AG04449 (cell line): ENCODE measurements around the gene GABRB1.

Experiments used
- CTCF ChIA-PET: fragments of 350-600 bp; formaldehyde crosslinking; extraction: SDS; loops from one replicate; lab custom pipeline; 2021; ENCODE audit warnings: antibody characterized with exemption; lab: Yijun Ruan, JAX
- POLR2A ChIA-PET: fragments of 400-600, 350-600 bp; formaldehyde crosslinking; extraction: SDS; loops from one replicate; lab custom pipeline; 2020; ENCODE audit warnings: antibody characterized with exemption, inconsistent platforms; lab: Yijun Ruan, JAX
- DNase-seq: peaks from one replicate; pipeline ENCODE4 v3.0.0-alpha.2; 2010; ENCODE audit warnings: low read depth, low spot score
- H3K4me3 ChIP-seq: 2 replicates; pipeline ENCODE4 v1.5.1; 2011; ENCODE audit warnings: low read depth, mild to moderate bottlenecking, control low read depth, low read length
- TF ChIP-seq, protein P1 (sequence below): IDR thresholded peaks from one replicate; pipeline ENCODE4 v1.5.1; 2011; ENCODE audit warnings: mild to moderate bottlenecking, moderate library complexity, low read length, control low read depth, inconsistent platforms; ENCODE audit not compliant: insufficient read depth; ENCODE audit errors: missing control alignments

GABRB1 gene

DNA sequence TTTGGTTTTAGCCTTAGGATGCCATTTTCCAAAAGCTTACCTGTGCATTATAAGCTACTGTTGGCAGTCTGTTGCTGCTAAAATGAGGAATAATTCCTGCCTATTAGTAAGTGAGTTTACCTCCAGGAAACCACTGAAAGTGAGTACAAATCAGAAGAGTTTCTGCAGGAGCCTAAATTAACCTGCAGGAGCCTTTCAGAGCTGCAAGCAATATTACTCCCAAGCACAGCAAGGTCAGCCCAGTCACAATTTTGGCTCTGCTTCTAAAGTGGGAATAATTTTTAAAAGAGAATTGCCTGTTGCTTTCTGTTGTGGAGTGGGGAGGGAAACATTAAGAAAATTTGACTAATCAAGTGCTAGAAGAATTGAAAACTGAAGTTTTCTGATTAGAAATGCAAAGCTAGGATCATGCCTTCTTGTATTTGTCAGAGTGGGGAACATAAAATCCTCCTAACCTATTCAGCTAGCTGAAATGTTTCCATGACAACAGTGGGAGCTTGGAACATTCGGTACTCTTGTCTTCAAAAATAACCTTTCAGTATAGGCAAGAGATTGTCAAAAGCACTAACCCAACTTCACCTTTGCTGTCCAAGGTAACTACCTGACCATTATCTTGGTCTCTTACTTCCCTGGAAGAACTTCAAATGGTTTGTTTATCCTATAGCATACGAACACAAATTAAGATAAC, 239.0 kb downstream of the GABRB1 start:
- TF ChIP-seq, protein P1, sequence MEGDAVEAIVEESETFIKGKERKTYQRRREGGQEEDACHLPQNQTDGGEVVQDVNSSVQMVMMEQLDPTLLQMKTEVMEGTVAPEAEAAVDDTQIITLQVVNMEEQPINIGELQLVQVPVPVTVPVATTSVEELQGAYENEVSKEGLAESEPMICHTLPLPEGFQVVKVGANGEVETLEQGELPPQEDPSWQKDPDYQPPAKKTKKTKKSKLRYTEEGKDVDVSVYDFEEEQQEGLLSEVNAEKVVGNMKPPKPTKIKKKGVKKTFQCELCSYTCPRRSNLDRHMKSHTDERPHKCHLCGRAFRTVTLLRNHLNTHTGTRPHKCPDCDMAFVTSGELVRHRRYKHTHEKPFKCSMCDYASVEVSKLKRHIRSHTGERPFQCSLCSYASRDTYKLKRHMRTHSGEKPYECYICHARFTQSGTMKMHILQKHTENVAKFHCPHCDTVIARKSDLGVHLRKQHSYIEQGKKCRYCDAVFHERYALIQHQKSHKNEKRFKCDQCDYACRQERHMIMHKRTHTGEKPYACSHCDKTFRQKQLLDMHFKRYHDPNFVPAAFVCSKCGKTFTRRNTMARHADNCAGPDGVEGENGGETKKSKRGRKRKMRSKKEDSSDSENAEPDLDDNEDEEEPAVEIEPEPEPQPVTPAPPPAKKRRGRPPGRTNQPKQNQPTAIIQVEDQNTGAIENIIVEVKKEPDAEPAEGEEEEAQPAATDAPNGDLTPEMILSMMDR = no peak
- no peak for DNase-seq
- POLR2A ChIA-PET = no interaction called here
- CTCF ChIA-PET = no interaction called here
- H3K4me3 ChIP-seq = no peak overlapping the region

DNA sequence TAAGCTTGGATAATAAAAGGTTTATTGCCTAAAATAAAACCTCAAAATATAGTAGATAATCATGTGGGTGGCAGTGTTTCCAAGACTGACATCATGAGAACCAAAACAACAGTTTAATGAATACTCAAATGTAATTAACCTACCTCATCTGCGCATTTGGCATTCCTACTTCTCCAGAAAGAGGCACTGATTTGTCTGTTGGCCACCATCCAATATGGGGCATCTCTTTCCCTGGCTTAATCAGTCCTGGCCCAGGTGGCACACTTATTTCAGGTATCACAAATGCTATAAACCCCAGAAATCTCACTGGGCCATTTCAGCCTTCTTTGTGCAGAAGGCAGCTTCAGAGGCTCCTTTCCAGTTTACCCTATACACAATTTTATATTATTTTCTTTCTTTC, 239.9 kb downstream of the GABRB1 start:
- no peak for DNase-seq
- ChIA-PET POLR2A (no interaction called here), CTCF (no interaction called here)
- TF ChIP-seq, protein P1 = no peak
- no peak overlapping the region for H3K4me3 ChIP-seq

DNA sequence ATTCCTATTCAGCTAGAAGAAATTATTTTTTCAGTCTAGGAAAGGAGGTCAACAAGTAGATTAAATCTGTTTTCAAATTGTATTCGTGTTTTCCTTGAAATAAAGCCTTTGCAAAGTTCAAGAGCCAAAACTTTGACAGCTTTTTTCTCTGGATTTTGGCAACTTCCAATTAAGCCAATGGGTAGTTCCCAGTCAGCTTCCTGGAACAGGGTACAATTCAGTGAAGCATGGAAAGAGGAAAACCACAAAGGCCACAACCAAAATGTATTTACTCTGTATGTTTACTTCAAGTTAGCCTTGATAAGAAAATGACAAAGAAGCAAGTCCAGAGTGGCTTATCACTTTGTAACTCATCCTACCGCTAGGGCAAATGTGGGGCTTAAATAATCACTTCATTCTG, 243.5 kb downstream of the GABRB1 start:
- ChIA-PET POLR2A (no interaction called here), CTCF (interaction anchor here (1.4 kb wide), 1 partner anchor 13 kb away, joined by 3 read pairs; no protein-coding TSS in a partner anchor)
- TF ChIP-seq, protein P1 = no peak
- DNase-seq = no peak
- no peak overlapping the region for H3K4me3 ChIP-seq

DNA sequence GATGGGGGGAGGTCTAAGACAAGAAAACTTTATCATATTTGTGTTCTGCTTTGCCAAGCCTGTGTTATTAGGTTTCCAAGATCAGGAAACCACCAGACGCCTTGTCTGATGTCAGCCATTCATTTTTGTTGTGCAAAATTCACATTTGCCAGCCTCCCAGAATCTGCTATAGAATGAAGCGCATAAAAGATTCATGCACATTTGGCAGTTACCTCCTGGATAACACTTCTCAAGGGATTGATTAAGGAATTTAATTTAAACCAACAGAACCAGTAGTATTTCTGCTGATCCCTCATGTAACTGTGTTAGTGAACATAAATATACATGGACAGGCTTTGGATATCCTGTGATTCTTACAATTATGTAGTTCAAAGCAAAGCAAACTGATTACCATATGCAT, 244.2 kb downstream of the GABRB1 start:
- POLR2A ChIA-PET = no interaction called here
- no peak for DNase-seq
- TF ChIP-seq, protein P1 = no peak
- CTCF ChIA-PET = interaction anchor here (1.1 kb wide), 1 partner anchor 153 kb away, joined by 3 read pairs; no protein-coding TSS in a partner anchor
- no peak overlapping the region for H3K4me3 ChIP-seq

DNA sequence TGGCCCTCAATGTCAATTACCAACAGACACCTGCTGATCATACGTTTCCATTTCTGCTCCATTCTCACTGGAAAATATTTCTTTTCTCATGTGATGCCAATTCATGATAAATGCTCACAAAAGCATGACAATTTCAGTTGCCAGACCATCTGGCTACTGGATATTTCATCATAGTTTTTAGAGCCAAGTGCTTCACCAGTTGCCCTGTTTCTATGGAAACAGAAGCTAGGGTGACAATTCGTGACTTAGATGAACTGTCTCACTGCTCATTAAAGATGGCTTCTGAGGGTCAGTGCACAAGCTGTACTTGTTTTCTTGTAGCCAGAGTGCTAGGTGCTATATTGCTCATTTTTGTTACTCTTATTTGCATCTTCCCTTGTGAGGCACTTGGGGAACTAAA, 247.3 kb downstream of the GABRB1 start:
- no peak for DNase-seq
- ChIA-PET CTCF (no interaction called here), POLR2A (no interaction called here)
- TF ChIP-seq, protein P1 = no peak
- H3K4me3 ChIP-seq = no peak overlapping the region

DNA sequence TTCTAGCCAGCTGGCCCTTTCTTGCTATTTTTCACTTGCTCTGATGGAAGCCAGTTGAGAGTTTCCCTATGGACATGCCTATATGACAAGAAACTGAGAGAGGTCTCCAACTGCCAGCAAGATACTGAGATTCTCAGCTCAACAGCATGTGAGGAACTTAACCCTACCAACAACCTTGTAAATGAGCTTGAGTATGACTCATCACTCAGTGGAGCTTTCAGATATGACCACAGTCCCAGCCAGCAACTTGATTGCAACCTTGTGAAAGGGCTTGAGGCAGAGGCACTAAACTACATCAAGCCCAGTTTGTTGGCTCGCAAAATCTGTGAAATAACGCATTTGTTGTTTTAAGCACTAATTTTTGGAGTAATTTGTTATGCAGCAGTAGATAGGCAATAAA, 256.4 kb downstream of the GABRB1 start:
- no peak overlapping the region for H3K4me3 ChIP-seq
- TF ChIP-seq, protein P1 = no peak
- DNase-seq = peak; percentile 34
- ChIA-PET CTCF (interaction anchor here (1.3 to 1.8 kb wide), 3 partner anchors 13 to 79 kb away, joined by 3 to 4 read pairs (median 3); no protein-coding TSS in a partner anchor), POLR2A (no interaction called here)
